Hindlimb muscle (tissue), 1 donor: ENCODE results near the gene ALG14. TPM values are rescaled to one million over a fixed set of nuclear protein-coding genes. Genes with fewer than 3 reads are reported as not detected.
"Not testable (repeated sequence)": the region's sequence is repeated elsewhere in the genome, so short reads cannot be mapped to it uniquely, and the experiment has no call there.

Experiments used
- DNase-seq: peaks from one replicate; pipeline ENCODE4 v3.0.0-alpha.2; 2013
- polyA plus RNA-seq: library from polyadenylated mRNA; unstranded; fragments of 120-200 nt; gene quantifications from one replicate; pipeline ENCODE4 v1.2.1, GENCODE V29; 2013; ENCODE audit not compliant: insufficient read length

The ALG14 gene
- polyA plus RNA-seq = 5.5 TPM

GRCh38 chr1:95072532-95073419 is at the start of gene ALG14:
TSS of gene ALG14 (minus strand) at chr1:95072951. CDS start at chr1:95072898, 53 bp downstream.
- DNase-seq = peak; percentile 96

GRCh38 chr1:95122151-95122697 is 49.5 kb upstream of the ALG14 start:
- DNase-seq = no peak

- no peak for DNase-seq
These were observed 46.5 kb upstream of the ALG14 start for GRCh38 chr1:95119273-95119672.

GRCh38 chr1:95118710-95119109 is 46.0 kb upstream of the ALG14 start:
- no peak for DNase-seq

GRCh38 chr1:95118067-95118499 is 45.3 kb upstream of the ALG14 start:
- no peak for DNase-seq

GRCh38 chr1:95117207-95118066 is 44.7 kb upstream of the ALG14 start, which contains the start of gene TLCD4:
TSS of gene TLCD4 (plus strand) at chr1:95117355. CDS start at chr1:95143902, 26,547 bp downstream.
- DNase-seq = peak; percentile 69

GRCh38 chr1:95116580-95117206 is 43.9 kb upstream of the ALG14 start:
- DNase-seq = peak; percentile 29

- DNase-seq = no peak
These were observed 43.0 kb upstream of the ALG14 start for GRCh38 chr1:95115708-95116137.

- DNase-seq = no peak
These were observed 40.9 kb upstream of the ALG14 start for GRCh38 chr1:95113684-95114083.

- no peak for DNase-seq
These were observed 38.3 kb upstream of the ALG14 start for GRCh38 chr1:95111014-95111413.

- no peak for DNase-seq
These were observed 36.0 kb upstream of the ALG14 start for GRCh38 chr1:95108792-95109191.

GRCh38 chr1:95098196-95098595 is 25.4 kb upstream of the ALG14 start:
- DNase-seq = no peak

GRCh38 chr1:95097426-95097825 is 24.7 kb upstream of the ALG14 start:
- no peak for DNase-seq

- DNase-seq = no peak
These were observed 23.6 kb upstream of the ALG14 start for GRCh38 chr1:95096218-95096841.

GRCh38 chr1:95095833-95096217 is 23.1 kb upstream of the ALG14 start:
- no peak for DNase-seq

GRCh38 chr1:95094923-95095322 is 22.2 kb upstream of the ALG14 start:
- DNase-seq = no peak

- no peak for DNase-seq
These were observed 20.5 kb upstream of the ALG14 start for GRCh38 chr1:95093296-95093695.

- DNase-seq = not testable (repeated sequence)
These were observed 20.1 kb upstream of the ALG14 start for GRCh38 chr1:95092891-95093290.

- not testable (repeated sequence) for DNase-seq
These were observed 18.5 kb upstream of the ALG14 start for GRCh38 chr1:95091290-95091689.

GRCh38 chr1:95089650-95090287 is 17.0 kb upstream of the ALG14 start:
- no peak for DNase-seq

GRCh38 chr1:95088303-95088702 is 15.6 kb upstream of the ALG14 start:
- no peak for DNase-seq
